Activated T-helper 2 cell treated with anti-CD3 and anti-CD28 coated beads, Interferon-gamma antibody, Interleukin-2, Interleukin-4, amounts not matched to agents 10 μg/mL and 5 μg/mL and 100 μg/mL, durations not matched to agents 14 hours and 24 hours and 36 hours (primary cell): ENCODE results near the gene GNB1. TPM values are rescaled to one million over a fixed set of nuclear protein-coding genes. Genes with fewer than 3 reads are reported as not detected.

ENCODE experiments used
- DNase-seq: peaks from one replicate; pipeline ENCODE4 v3.0.0; 2021; ENCODE audit warnings: low spot score
- H3K27ac Mint-ChIP-seq: one replicate; pipeline ENCODE4 v1.8.0; 2021; ENCODE audit warnings: mixed read lengths
- H3K27me3 Mint-ChIP-seq: one replicate; pipeline ENCODE4 v1.8.0; 2021; ENCODE audit warnings: low read depth, mixed read lengths
- H3K36me3 Mint-ChIP-seq: one replicate; pipeline ENCODE4 v1.8.0; 2021; ENCODE audit warnings: low read depth, mixed read lengths
- H3K4me1 Mint-ChIP-seq: one replicate; pipeline ENCODE4 v1.8.0; 2021; ENCODE audit warnings: low read depth, mixed read lengths
- H3K4me3 Mint-ChIP-seq: one replicate; pipeline ENCODE4 v1.8.0; 2021; ENCODE audit warnings: low read depth, mild to moderate bottlenecking, moderate library complexity, mixed read lengths
- H3K9me3 Mint-ChIP-seq: one replicate; pipeline ENCODE4 v1.8.0; 2021; ENCODE audit warnings: mixed read lengths
- intact Hi-C: fragments of 100-400 bp; cut with micrococcal nuclease; formaldehyde crosslinking; loops from one replicate; pipeline ENCODE4 v1.15.1; 2023
- total RNA-seq: library from RNA; stranded (reverse); gene quantifications from 2 replicates; pipeline ENCODE4 v1.2.3, GENCODE V29; 2022

Gene GNB1
- total RNA-seq, 1 donor from 2014 or later = 471 TPM

GRCh38 chr1:1771096-1771495 lies 119.8 kb downstream of the GNB1 start:
- no peaks in the 10 kb centered on the region for H3K27me3 Mint-ChIP-seq

GRCh38 chr1:1770102-1770501 lies 120.8 kb downstream of the GNB1 start:
- Mint-ChIP-seq H3K36me3 (peaks cover 64% of the 10 kb centered on the region), H3K4me3 (no peak overlapping the region), H3K27me3 (no peaks in the 10 kb centered on the region), H3K27ac (no peak overlapping the region), H3K9me3 (peaks cover 24% of the 10 kb centered on the region), H3K4me1 (peaks cover 2% of the 10 kb centered on the region)
- intact Hi-C loops = no loop called here
- no peak for DNase-seq

More at GRCh38 chr1:1771096-1771495, 119.8 kb downstream of the GNB1 start:
- intact Hi-C loops = no loop called here
- H3K9me3 Mint-ChIP-seq = peaks cover 24% of the 10 kb centered on the region
- H3K27ac Mint-ChIP-seq = no peak overlapping the region
- peaks cover 8% of the 10 kb centered on the region for H3K4me1 Mint-ChIP-seq
- DNase-seq = no peak
- no peak overlapping the region for H3K4me3 Mint-ChIP-seq
- H3K36me3 Mint-ChIP-seq = peaks cover 72% of the 10 kb centered on the region

- Mint-ChIP-seq H3K4me3 (no peak overlapping the region), H3K27me3 (no peaks in the 10 kb centered on the region), H3K4me1 (peaks cover 2% of the 10 kb centered on the region), H3K9me3 (peaks cover 24% of the 10 kb centered on the region), H3K36me3 (peaks cover 64% of the 10 kb centered on the region), H3K27ac (no peak overlapping the region)
- intact Hi-C loops = no loop called here
- DNase-seq = no peak
Observed at GRCh38 chr1:1768249-1768992, 122.5 kb downstream of the GNB1 start.

GRCh38 chr1:1764876-1765470 lies 125.9 kb downstream of the GNB1 start:
- Mint-ChIP-seq H3K27ac (no peak overlapping the region), H3K4me3 (no peak overlapping the region), H3K36me3 (peaks cover 61% of the 10 kb centered on the region), H3K9me3 (peaks cover 9% of the 10 kb centered on the region), H3K4me1 (peaks cover 2% of the 10 kb centered on the region), H3K27me3 (no peaks in the 10 kb centered on the region)
- intact Hi-C loops = no loop called here
- no peak for DNase-seq

- Mint-ChIP-seq H3K36me3 (peaks cover 57% of the 10 kb centered on the region), H3K27me3 (no peaks in the 10 kb centered on the region), H3K27ac (no peak overlapping the region), H3K9me3 (peaks cover 6% of the 10 kb centered on the region), H3K4me1 (peaks cover 2% of the 10 kb centered on the region), H3K4me3 (no peak overlapping the region)
- intact Hi-C loops = no loop called here
- DNase-seq = no peak
Observed at GRCh38 chr1:1763657-1764621, 126.9 kb downstream of the GNB1 start.

GRCh38 chr1:1761504-1762376 lies 129.1 kb downstream of the GNB1 start:
- Mint-ChIP-seq H3K36me3 (peaks cover 44% of the 10 kb centered on the region), H3K27ac (no peak overlapping the region), H3K4me3 (no peak overlapping the region), H3K27me3 (no peaks in the 10 kb centered on the region), H3K4me1 (no peaks in the 10 kb centered on the region), H3K9me3 (no peaks in the 10 kb centered on the region)
- DNase-seq = no peak
- intact Hi-C loops = no loop called here

GRCh38 chr1:1760715-1761114 lies 130.2 kb downstream of the GNB1 start:
- intact Hi-C loops = no loop called here
- Mint-ChIP-seq H3K4me1 (no peaks in the 10 kb centered on the region), H3K27ac (no peak overlapping the region), H3K27me3 (no peaks in the 10 kb centered on the region), H3K9me3 (no peaks in the 10 kb centered on the region), H3K36me3 (peaks cover 50% of the 10 kb centered on the region), H3K4me3 (no peak overlapping the region)
- DNase-seq = no peak

GRCh38 chr1:1760345-1760650 lies 130.6 kb downstream of the GNB1 start:
- no peak for DNase-seq
- no peak overlapping the region for H3K27ac Mint-ChIP-seq
- no peaks in the 10 kb centered on the region for H3K27me3 Mint-ChIP-seq
- H3K36me3 Mint-ChIP-seq = peaks cover 50% of the 10 kb centered on the region
- no peaks in the 10 kb centered on the region for H3K4me1 Mint-ChIP-seq
- no peak overlapping the region for H3K4me3 Mint-ChIP-seq
- H3K9me3 Mint-ChIP-seq = no peaks in the 10 kb centered on the region
- intact Hi-C loops = no loop called here

- intact Hi-C loops = no loop called here
- no peaks in the 10 kb centered on the region for H3K4me1 Mint-ChIP-seq
- no peak overlapping the region for H3K27ac Mint-ChIP-seq
- H3K4me3 Mint-ChIP-seq = no peak overlapping the region
- peaks cover 51% of the 10 kb centered on the region for H3K36me3 Mint-ChIP-seq
- no peaks in the 10 kb centered on the region for H3K27me3 Mint-ChIP-seq
- no peaks in the 10 kb centered on the region for H3K9me3 Mint-ChIP-seq
- no peak for DNase-seq
Observed at GRCh38 chr1:1759456-1760344, 131.2 kb downstream of the GNB1 start.

GRCh38 chr1:1758692-1759455 lies 132.0 kb downstream of the GNB1 start:
- Mint-ChIP-seq H3K36me3 (peaks cover 44% of the 10 kb centered on the region), H3K9me3 (no peaks in the 10 kb centered on the region), H3K4me1 (no peaks in the 10 kb centered on the region), H3K27me3 (no peaks in the 10 kb centered on the region), H3K27ac (no peak overlapping the region), H3K4me3 (no peak overlapping the region)
- intact Hi-C loops = no loop called here
- no peak for DNase-seq

- Mint-ChIP-seq H3K36me3 (peaks cover 44% of the 10 kb centered on the region), H3K27ac (no peak overlapping the region), H3K4me1 (no peaks in the 10 kb centered on the region), H3K27me3 (no peaks in the 10 kb centered on the region), H3K9me3 (no peaks in the 10 kb centered on the region), H3K4me3 (no peak overlapping the region)
- intact Hi-C loops = no loop called here
- no peak for DNase-seq
Observed at GRCh38 chr1:1758059-1758621, 132.7 kb downstream of the GNB1 start.
